K562 (cell line): Measurements from ENCODE around the gene ZNF273. TPM values are rescaled to one million over a fixed set of nuclear protein-coding genes. Genes with fewer than 3 reads are reported as not detected.
"Not testable (repeated sequence)": the region's sequence is repeated elsewhere in the genome, so short reads cannot be mapped to it uniquely, and the experiment has no call there.

Experiments
- ATAC-seq: fragments of 200-7000 bp; cut with Tn5 transposase; 3 replicates; pipeline ENCODE4 v1.9.1; 2020; ENCODE audit warnings: moderate library complexity
- BruUV-seq: library from RNA; stranded (reverse); fragments of 400-500 nt; replicated peaks from 2 replicates; lab custom pipeline; 2021; lab: Mats Ljungman, UMichigan
- CTCF ChIA-PET: fragments of 300-600 bp; formaldehyde crosslinking; extraction: SDS; loops from one replicate; lab custom pipeline; 2021; ENCODE audit warnings: low intra/inter-chr PET ratio; lab: Yijun Ruan, JAX
- POLR2A ChIA-PET: fragments of 300-600, 350-650 bp; sonication (Branson Sonifier 250); formaldehyde crosslinking; extraction: SDS; loops from one replicate; lab custom pipeline; 2021; ENCODE audit warnings: antibody characterized with exemption, inconsistent platforms; lab: Yijun Ruan, JAX
- DNase-seq, 4 experiments: peaks; one replicate each; pipeline versions ENCODE4 v3.0.0 to v3.0.0-alpha.2; 2011 to 2018; ENCODE audit warnings: low spot score in 3 of 4, mixed read lengths in 3 of 4; ENCODE audit errors: extremely low read depth in 1 of 4
- FAIRE-seq: peaks from 2 replicates; lab custom pipeline; 2011; peaks lifted over from hg19 to GRCh38; lab: Jason Lieb, UNC
- H2AFZ ChIP-seq: 2 replicates; pipeline ENCODE4 v1.6.0; 2011; ENCODE audit warnings: low read depth, low read length, control low read depth, inconsistent platforms
- H3K27ac ChIP-seq: fragments of 200-600 bp; 3 replicates; pipeline ENCODE4 v1.8.0; 2011; ENCODE audit warnings: low read depth, mild to moderate bottlenecking, control low read depth, inconsistent platforms, low read length, moderate library complexity, mixed read lengths; ENCODE audit errors: extremely low read depth
- H3K27me3 ChIP-seq, 2 experiments: fragments of 300-600 bp in 1 of 2; 2 replicates in 1 of 2; 3 replicates in 1 of 2; pipeline versions ENCODE4 v1.6.0 to v1.8.0; 2011; ENCODE audit warnings: inconsistent platforms in 2 of 2, low read length in 2 of 2, mild to moderate bottlenecking in 1 of 2, mixed read lengths in 1 of 2, moderate library complexity in 1 of 2; ENCODE audit not compliant: control insufficient read depth in 2 of 2, insufficient read depth in 2 of 2
- H3K36me3 ChIP-seq: fragments of 300-600 bp; 3 replicates; pipeline ENCODE4 v1.8.0; 2011; ENCODE audit warnings: mild to moderate bottlenecking, low read length, inconsistent platforms; ENCODE audit not compliant: control insufficient read depth, insufficient read depth
- H3K4me1 ChIP-seq, 2 experiments: fragments of 200-600 bp in 1 of 2; replicated peaks in 1 of 2; 2 replicates in 1 of 2; 3 replicates in 1 of 2; pipeline versions ENCODE4 v1.5.1 to v1.8.0; 2011; ENCODE audit warnings: inconsistent platforms in 2 of 2, low read length in 2 of 2, mild to moderate bottlenecking in 1 of 2, mixed read lengths in 1 of 2, moderate library complexity in 1 of 2; ENCODE audit not compliant: control insufficient read depth in 2 of 2, insufficient read depth in 2 of 2
- H3K4me2 ChIP-seq: 2 replicates; pipeline ENCODE4 v1.6.1; 2011; ENCODE audit warnings: low read length, control low read depth, inconsistent platforms, mixed read lengths; ENCODE audit not compliant: insufficient read depth
- H3K4me3 ChIP-seq: fragments of 200-600 bp; sonication (generic), shearing (Covaris generic); 2 replicates; pipeline ENCODE4 v1.5.1; 2016; ENCODE audit warnings: control low read depth, inconsistent platforms
- H3K79me2 ChIP-seq: fragments of 200-600 bp; 3 replicates; pipeline ENCODE4 v1.8.0; 2011; ENCODE audit warnings: low read length, inconsistent platforms; ENCODE audit not compliant: control insufficient read depth, insufficient read depth
- H3K9ac ChIP-seq, 2 experiments: 2 replicates each; pipeline versions ENCODE4 v1.6.0 to v1.6.1; 2011; ENCODE audit warnings: low read depth in 2 of 2, low read length in 2 of 2, control low read depth in 1 of 2, inconsistent platforms in 1 of 2, mild to moderate bottlenecking in 1 of 2, mixed read lengths in 1 of 2; ENCODE audit not compliant: insufficient read depth in 1 of 2
- H3K9me1 ChIP-seq: one replicate; pipeline ENCODE4 v1.6.0; 2011; ENCODE audit warnings: inconsistent platforms, mild to moderate bottlenecking, low read length, moderate library complexity; ENCODE audit not compliant: control insufficient read depth, insufficient read depth
- H3K9me3 ChIP-seq: replicated peaks from 2 replicates; pipeline ENCODE4 v1.5.1; 2011; ENCODE audit warnings: low read depth, low read length, inconsistent platforms; ENCODE audit not compliant: control insufficient read depth, insufficient read depth
- H4K20me1 ChIP-seq: replicated peaks from 2 replicates; pipeline ENCODE4 v1.6.1; 2011; ENCODE audit warnings: low read length, inconsistent platforms, mixed read lengths; ENCODE audit not compliant: control insufficient read depth, insufficient read depth
- ARID1B ChIP-seq: fragments of 450-650 bp; IDR thresholded peaks from 2 replicates; pipeline ENCODE4 v1.6.1; 2016; ENCODE audit warnings: antibody characterized with exemption, mild to moderate bottlenecking, inconsistent platforms
- BCOR ChIP-seq: fragments of 450-650 bp; IDR thresholded peaks from 2 replicates; pipeline ENCODE4 v1.6.1; 2016
- CEBPB ChIP-seq: fragments of 450-650 bp; IDR thresholded peaks from 2 replicates; pipeline ENCODE4 v1.6.1; 2016; ENCODE audit warnings: missing genetic modification characterization, missing compliant biosample characterization
- CHD1 ChIP-seq: fragments of 200-600 bp; sonication (generic); IDR thresholded peaks from one replicate; pipeline ENCODE4 v1.6.1; 2012; ENCODE audit warnings: mild to moderate bottlenecking, moderate library complexity, low read length, inconsistent platforms
- DPF2 ChIP-seq: fragments of 450-650 bp; IDR thresholded peaks from 2 replicates; pipeline ENCODE4 v1.6.1; 2016
- ELF4 ChIP-seq: fragments of 450-650 bp; formaldehyde crosslinking; IDR thresholded peaks from 2 replicates; pipeline ENCODE4 v1.4.0; 2022; ENCODE audit warnings: missing genetic modification characterization
- GATA2 ChIP-seq: sonication (generic); formaldehyde crosslinking; IDR thresholded peaks from 2 replicates; pipeline ENCODE4 v1.4.0; 2020; ENCODE audit warnings: mild to moderate bottlenecking, missing genetic modification reagents
- GTF2E2 ChIP-seq: fragments of 200-800 bp; sonication (Bioruptor generic); IDR thresholded peaks from 2 replicates; pipeline ENCODE4 v1.6.1; 2016; ENCODE audit warnings: missing genetic modification characterization, missing compliant biosample characterization
- HDGF ChIP-seq: fragments of 450-650 bp; IDR thresholded peaks from 2 replicates; pipeline ENCODE4 v1.6.1; 2016
- KDM1A ChIP-seq, 2 experiments: fragments of 450-650 bp; IDR thresholded peaks; 2 replicates each; pipeline ENCODE4 v1.6.1; 2016; ENCODE audit warnings: mild to moderate bottlenecking in 2 of 2
- NR2C1 ChIP-seq, 2 experiments: fragments of 450-650 bp; IDR thresholded peaks; 2 replicates each; pipeline ENCODE4 v1.6.1; 2017; ENCODE audit warnings: mild to moderate bottlenecking in 2 of 2, antibody characterized with exemption in 1 of 2, inconsistent platforms in 1 of 2, missing compliant biosample characterization in 1 of 2, missing genetic modification characterization in 1 of 2
- RFX1 ChIP-seq: fragments of 450-650 bp; IDR thresholded peaks from 2 replicates; pipeline ENCODE4 v1.6.1; 2016; ENCODE audit warnings: mild to moderate bottlenecking, moderate library complexity
- SMARCE1 ChIP-seq: fragments of 450-650 bp; IDR thresholded peaks from 2 replicates; pipeline ENCODE4 v1.7.1; 2016; ENCODE audit warnings: mild to moderate bottlenecking
- ZKSCAN1 ChIP-seq: fragments of 150-350 bp; IDR thresholded peaks from 2 replicates; pipeline ENCODE4 v1.6.1; 2016; ENCODE audit warnings: low read depth, low read length
- WGBS: fragments of 100-300 bp; shearing (Covaris generic); methylation state at CpG from one replicate; pipeline ENCODE4 v1.1.6; 2016; ENCODE audit warnings: low coverage, mixed read lengths; ENCODE audit not compliant: insufficient coverage; ENCODE audit errors: missing lambda C conversion rate; 5-methylcytosine and 5-hydroxymethylcytosine counted together
- in situ Hi-C: fragments of 300-500 bp; cut with MboI; formaldehyde crosslinking; loops from 4 replicates; pipeline ENCODE4 v1.15.0; 2018; ENCODE audit warnings: inconsistent platforms, mixed read lengths
- intact Hi-C: fragments of 100-400 bp; cut with micrococcal nuclease; formaldehyde crosslinking; loops from 2 replicates; pipeline ENCODE4 v1.14.2; 2022
- polyA plus RNA-seq, 8 experiments: library from polyadenylated mRNA; depleted of rRNA in 4 of 8; stranded (reverse) in 5 of 8; unstranded in 3 of 8; fragments of >200 nt; fragmentation: Nextera tagmentation in 2 of 8; fragmentation: Illumina TruSeq in 1 of 8; extraction: Ambion mirVana in 2 of 8; extraction: Trizol in 1 of 8; gene quantifications; 2 replicates each; pipeline versions ENCODE4 v1.2.1 to v1.2.3, GENCODE V29; 2011 to 2014; ENCODE audit warnings: inconsistent platforms in 1 of 8, missing spikeins in 1 of 8
- total RNA-seq, 7 experiments: library from RNA; depleted of rRNA in 6 of 7; stranded (reverse); fragments of >200 nt in 6 of 7; fragmentation: Illumina TruSeq in 2 of 7; extraction: Trizol in 2 of 7; gene quantifications; 2 replicates each; pipeline versions ENCODE4 v1.2.1 to v1.2.3, GENCODE V29; 2011 to 2021; ENCODE audit warnings: low replicate concordance in 1 of 7

ZNF273 gene
- total and polyA plus RNA-seq, 9 of the 15 experiments (the other 6 are each of a cell fraction or from before 2014, with no cell fraction given) = 13.3 to 37.0 (median 20.7) TPM

DNA sequence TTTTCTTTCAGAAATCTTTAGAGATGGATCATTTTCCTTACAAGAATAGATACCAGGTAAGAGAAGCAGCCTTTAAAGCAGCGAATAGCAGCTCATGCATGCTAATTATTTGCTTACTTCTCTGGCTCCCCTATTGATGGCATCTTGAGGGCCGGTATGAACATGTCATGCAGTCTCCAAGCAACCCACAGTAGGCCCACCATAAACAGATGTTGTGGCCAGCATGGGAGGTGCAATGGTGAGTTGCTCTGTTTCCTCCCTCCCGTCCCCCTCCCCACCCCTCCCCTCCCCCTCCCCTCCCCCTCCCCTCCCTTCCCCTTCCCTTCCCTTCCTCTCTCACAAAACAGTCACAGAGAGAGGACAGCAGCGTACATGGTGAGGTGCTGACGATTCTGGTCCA is 9.7 kb upstream of the ZNF273 start:
- intact Hi-C loops = no loop called here
- Histone ChIP-seq H3K4me3 (no peak overlapping the region), H3K9ac (no peak overlapping the region), H3K79me2 (no peaks in the 10 kb centered on the region), H3K9me3 (no peaks in the 10 kb centered on the region), H3K36me3 (no peaks in the 10 kb centered on the region), H3K27ac (no peak overlapping the region; the same call in 1 of the 3 replicates), H3K27me3 (no peaks in the 10 kb centered on the region), H3K4me2 (peak overlapping the region; percentile 57), H4K20me1 (no peaks in the 10 kb centered on the region), H3K9me1 (no peaks in the 10 kb centered on the region), H2AFZ (peak overlapping the region; percentile 87), H3K4me1 (peaks cover 38 to 42% of the 10 kb centered on the region in 2 experiments; a peak in 4 of 5 replicates)
- no peak for FAIRE-seq
- peak in 3 of 4 experiments; percentile 37 to 44 (median 43) for DNase-seq
- BruUV-seq = no TSS peak
- in situ Hi-C loops = no loop called here
- POLR2A ChIA-PET = interaction anchor here (3.0 kb wide), 1 partner anchor 10 kb away, joined by 18 read pairs; the partner anchor contains the start of gene ZNF273
- CTCF ChIA-PET = no interaction called here
- 43% methylated on average over 4 of the region's 5 CpGs for WGBS
- no peak for TF ChIP-seq GATA2
- peak; percentile 80; the same call in 1 of the 2 replicates for TF ChIP-seq ZKSCAN1
- no peak for TF ChIP-seq CHD1
- TF ChIP-seq RFX1 = peak; percentile 37; the same call in 1 of the 2 replicates
- ATAC-seq = peak; percentile 6

DNA sequence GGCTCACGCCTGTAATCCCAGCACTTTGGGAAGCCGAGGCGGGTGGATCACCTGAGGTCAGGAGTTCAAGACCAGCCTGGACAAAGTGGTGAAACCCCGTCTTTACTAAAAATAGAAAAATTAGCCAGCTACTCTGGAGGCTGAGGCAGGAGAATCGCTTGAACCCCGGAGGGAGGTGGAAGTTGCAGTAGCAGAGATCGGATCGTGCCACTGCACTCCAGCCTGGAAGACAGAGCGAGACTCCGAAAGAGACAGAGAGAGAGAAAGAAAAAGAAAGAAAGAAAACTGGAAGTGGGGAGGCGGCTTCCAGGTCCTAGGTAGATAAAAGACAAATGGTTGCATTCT is 640 bp upstream of the ZNF273 start:
- WGBS = 23% methylated on average over 11 of the region's 11 CpGs
- in situ Hi-C loops; FAIRE-seq; H3K27me3 ChIP-seq; CTCF ChIA-PET; H3K9me1 ChIP-seq; H4K20me1 ChIP-seq; ATAC-seq; H3K9me3 ChIP-seq; H3K36me3 ChIP-seq; BruUV-seq; TF ChIP-seq NR2C1 (tag; IDR thresholded peaks at IDR 0.05): not testable (repeated sequence)
- Histone ChIP-seq H3K27ac (peak overlapping the region; percentile 92), H2AFZ (peak overlapping the region; percentile 93), H3K4me1 (peaks cover 9 to 21% of the 10 kb centered on the region in 2 experiments; a peak in 4 of 5 replicates), H3K4me3 (peak overlapping the region; percentile 95), H3K79me2 (peaks cover 46% of the 10 kb centered on the region), H3K9ac (peak overlapping the region; percentile 81 to 88; a peak in 3 of 4 replicates), H3K4me2 (peak overlapping the region; percentile 91)
- POLR2A ChIA-PET = interaction anchor here (0.5 to 2.5 kb wide), 6 partner anchors 10 to 589 kb away, joined by 3 to 18 read pairs (median 5); partner anchors contain the start of genes ZNF107 and ZNF736
- intact Hi-C loops = loop anchor here (5.0 kb wide), 2 partner anchors 45 to 95 kb away; no protein-coding TSS in a partner anchor
- TF ChIP-seq HDGF (peak; percentile 73; the same call in 1 of the 2 replicates), DPF2 (peak; percentile 55; the same call in 1 of the 2 replicates), CEBPB (0 out of 2 replicates have a peak, but pooled peaks have one; percentile 12), SMARCE1 (0 out of 2 replicates have a peak, but pooled peaks have one; percentile 27), NR2C1 (IDR thresholded peaks at IDR 0.05) (0 out of 2 replicates have a peak, but pooled peaks have one; percentile 30), KDM1A (IDR thresholded peaks at IDR 0.05) (0 out of 4 replicates have a peak, but pooled peaks of 1 of the 2 experiments have one; percentile 8), ARID1B (peak; percentile 50; the same call in 1 of the 2 replicates), GTF2E2 (tag) (0 out of 2 replicates have a peak, but pooled peaks have one; percentile 3), ELF4 (0 out of 2 replicates have a peak, but pooled peaks have one; percentile 20), BCOR (0 out of 2 replicates have a peak, but pooled peaks have one; percentile 45)
- DNase-seq = peak in 1 of 4 experiments; percentile 4
